ENCODE data around the gene CACNA2D2.

CACNA2D2 gene

GRCh38 chr3:50390508-50391224 is 112.8 kb downstream of the CACNA2D2 start:
- TF ChIP-seq CTCF (IDR thresholded peaks at IDR 0.05; ENCODE audit: borderline replicate concordance, control extremely low read depth, extremely low read depth, insufficient read depth, missing control alignments) = no peak
- no peak for DNase-seq (ENCODE audit: low spot score)
- in situ Hi-C loops (cut with MboI; ENCODE audit: low sequenced_read_pairs, unreplicated experiment) = no loop called here

GRCh38 chr3:50389414-50389767 is 114.0 kb downstream of the CACNA2D2 start:
- DNase-seq (ENCODE audit: low spot score) = no peak
- in situ Hi-C loops (cut with MboI; ENCODE audit: low sequenced_read_pairs, unreplicated experiment) = no loop called here
- TF ChIP-seq CTCF (IDR thresholded peaks at IDR 0.05; ENCODE audit: borderline replicate concordance, control extremely low read depth, extremely low read depth, insufficient read depth, missing control alignments) = no peak

DNA sequence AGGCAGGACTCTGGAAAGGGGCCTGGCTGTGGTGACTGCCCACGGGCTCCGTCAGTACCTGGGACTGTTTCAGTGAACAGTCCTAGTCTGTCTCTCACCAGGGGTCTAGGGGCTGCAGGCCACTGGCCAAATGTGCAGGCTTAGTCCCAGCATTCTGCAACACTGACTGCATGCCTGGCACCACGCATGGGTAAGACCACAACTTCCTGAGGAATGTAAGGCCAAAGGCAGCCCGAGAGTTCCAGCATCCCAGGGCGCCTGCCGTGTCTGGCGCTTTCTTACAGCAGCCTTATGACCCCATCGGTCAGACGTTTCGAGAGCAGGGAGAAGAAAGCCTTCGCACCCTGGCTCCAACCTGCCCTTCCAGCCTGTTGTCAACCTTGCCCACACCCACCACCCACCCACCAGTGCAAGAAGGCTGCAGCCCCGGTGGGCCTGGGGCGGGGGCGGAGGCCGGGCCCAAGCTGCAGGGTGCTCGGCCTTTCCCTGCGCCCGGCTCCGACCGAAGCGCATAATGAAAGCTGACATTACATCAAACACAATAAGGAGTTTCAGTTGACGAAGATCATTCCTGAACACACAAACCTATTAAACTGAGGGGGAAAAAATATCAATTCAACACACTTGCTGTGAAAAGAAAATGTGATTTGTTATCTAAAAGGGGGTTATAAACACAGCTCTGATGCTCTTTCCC is 114.6 kb downstream of the CACNA2D2 start:
- no peak for DNase-seq (ENCODE audit: low spot score)
- in situ Hi-C loops (cut with MboI; ENCODE audit: low sequenced_read_pairs, unreplicated experiment) = no loop called here
- no peak for TF ChIP-seq CTCF (IDR thresholded peaks at IDR 0.05; ENCODE audit: borderline replicate concordance, control extremely low read depth, extremely low read depth, insufficient read depth, missing control alignments)

DNA sequence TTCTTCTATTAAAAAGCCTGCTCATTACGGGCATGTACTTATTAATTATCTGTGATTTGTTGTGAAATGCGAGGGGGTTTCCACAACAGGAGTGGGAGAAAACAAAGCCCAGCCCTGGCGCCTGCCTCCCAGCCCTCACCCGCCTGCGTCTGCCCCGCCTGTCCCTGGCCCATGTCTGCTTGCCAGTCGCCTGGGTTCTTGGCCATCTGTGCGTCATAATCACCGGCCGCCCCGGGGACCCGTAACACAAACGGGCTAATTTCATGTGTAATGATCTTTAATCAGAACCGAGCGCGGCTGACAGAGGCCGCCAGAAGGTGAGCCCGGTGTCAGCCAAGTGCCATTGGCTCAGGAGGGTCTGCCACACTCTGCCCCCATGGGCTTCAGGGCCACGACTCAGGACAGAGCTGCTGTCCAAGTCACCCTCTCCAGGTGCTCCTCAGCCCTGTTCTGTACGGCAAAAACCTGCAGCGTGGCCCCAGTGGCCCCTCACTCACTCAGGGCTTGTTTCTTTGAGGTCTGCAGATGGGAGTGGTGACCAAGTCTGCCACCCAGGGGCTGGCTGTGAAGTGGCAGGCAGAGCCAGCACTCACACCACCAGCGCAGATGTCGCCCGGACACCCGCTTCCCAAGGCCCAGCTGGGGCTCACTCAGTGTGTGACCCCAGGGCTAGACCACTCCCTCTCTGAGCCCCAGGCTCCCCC is 115.3 kb downstream of the CACNA2D2 start:
- DNase-seq (ENCODE audit: low spot score) = peak; percentile 61
- no peak for TF ChIP-seq CTCF (IDR thresholded peaks at IDR 0.05; ENCODE audit: borderline replicate concordance, control extremely low read depth, extremely low read depth, insufficient read depth, missing control alignments)
- in situ Hi-C loops (cut with MboI; ENCODE audit: low sequenced_read_pairs, unreplicated experiment) = no loop called here

- in situ Hi-C loops (cut with MboI; ENCODE audit: low sequenced_read_pairs, unreplicated experiment) = no loop called here
- no peak for DNase-seq (ENCODE audit: low spot score)
- TF ChIP-seq CTCF (IDR thresholded peaks at IDR 0.05; ENCODE audit: borderline replicate concordance, control extremely low read depth, extremely low read depth, insufficient read depth, missing control alignments) = no peak
Observed at GRCh38 chr3:50385754-50386153, 117.7 kb downstream of the CACNA2D2 start.

DNA sequence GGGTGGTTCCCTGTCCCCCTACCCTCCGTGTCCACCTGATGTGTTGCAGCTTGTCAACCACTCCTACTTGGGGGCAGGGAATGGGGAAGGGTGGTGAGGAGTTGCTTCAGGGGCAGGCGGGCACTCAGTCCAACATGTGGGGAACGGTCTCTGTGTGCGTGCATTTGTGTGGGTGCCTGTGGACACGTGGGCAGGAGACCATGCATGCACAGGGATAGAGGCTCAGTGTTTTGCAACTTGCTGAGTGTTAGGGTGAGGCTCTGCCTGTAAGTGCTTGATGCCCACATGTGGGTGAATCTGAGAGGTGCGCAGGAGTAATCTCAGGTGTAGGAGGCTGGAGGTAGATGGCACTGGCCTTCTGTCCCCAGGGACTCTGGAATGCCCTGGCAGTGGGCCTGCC is 119.7 kb downstream of the CACNA2D2 start:
- in situ Hi-C loops (cut with MboI; ENCODE audit: low sequenced_read_pairs, unreplicated experiment) = no loop called here
- no peak for TF ChIP-seq CTCF (IDR thresholded peaks at IDR 0.05; ENCODE audit: borderline replicate concordance, control extremely low read depth, extremely low read depth, insufficient read depth, missing control alignments)
- no peak for DNase-seq (ENCODE audit: low spot score)
